HEK293 (cell line): ENCODE results near the gene ZYX.

Experiments used
- FEZF1 ChIP-seq: fragments of 450-650 bp; formaldehyde crosslinking; IDR thresholded peaks from 2 replicates; pipeline ENCODE4 v1.5.1; 2016; ENCODE audit warnings: missing biosample characterization, missing genetic modification characterization
- ZNF155 ChIP-seq: fragments of 450-650 bp; formaldehyde crosslinking; IDR thresholded peaks from 2 replicates; pipeline ENCODE4 v1.5.1; 2016; ENCODE audit warnings: missing biosample characterization, missing genetic modification characterization
- ZNF2 ChIP-seq: fragments of 450-650 bp; formaldehyde crosslinking; IDR thresholded peaks from 2 replicates; pipeline ENCODE4 v1.5.1; 2016; ENCODE audit warnings: missing biosample characterization, missing genetic modification characterization
- TF ChIP-seq, protein P1 (sequence below): fragments of 450-650 bp; formaldehyde crosslinking; IDR thresholded peaks from 2 replicates; pipeline ENCODE4 v1.5.1; 2016; ENCODE audit warnings: missing biosample characterization, missing genetic modification characterization

DNA sequence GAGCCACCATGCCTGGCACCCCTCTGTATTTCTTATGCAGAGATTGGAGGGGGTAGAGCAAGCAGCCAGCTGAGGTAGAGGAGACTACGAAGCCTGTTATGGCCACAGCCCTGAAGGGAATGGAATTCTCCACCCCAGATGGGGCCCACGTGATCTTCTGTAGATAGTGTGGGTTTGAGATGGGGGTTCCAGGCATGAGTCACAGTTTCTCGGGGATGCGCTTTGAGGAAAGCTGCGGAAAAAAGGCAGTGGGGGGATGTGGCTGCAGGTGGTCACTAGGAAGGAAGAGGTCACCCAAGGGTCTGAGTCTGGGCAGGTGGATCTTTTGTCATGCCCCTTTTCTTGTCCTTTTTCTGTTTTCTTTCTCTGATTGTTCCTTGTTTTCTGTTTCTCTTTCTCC lies 30.1 kb upstream of the ZYX start:
- TF ChIP-seq ZNF155 (tag by site-specific recombination) (no peak), FEZF1 (tag by site-specific recombination) (no peak), ZNF2 (tag by site-specific recombination) (no peak)
- TF ChIP-seq, protein P1, sequence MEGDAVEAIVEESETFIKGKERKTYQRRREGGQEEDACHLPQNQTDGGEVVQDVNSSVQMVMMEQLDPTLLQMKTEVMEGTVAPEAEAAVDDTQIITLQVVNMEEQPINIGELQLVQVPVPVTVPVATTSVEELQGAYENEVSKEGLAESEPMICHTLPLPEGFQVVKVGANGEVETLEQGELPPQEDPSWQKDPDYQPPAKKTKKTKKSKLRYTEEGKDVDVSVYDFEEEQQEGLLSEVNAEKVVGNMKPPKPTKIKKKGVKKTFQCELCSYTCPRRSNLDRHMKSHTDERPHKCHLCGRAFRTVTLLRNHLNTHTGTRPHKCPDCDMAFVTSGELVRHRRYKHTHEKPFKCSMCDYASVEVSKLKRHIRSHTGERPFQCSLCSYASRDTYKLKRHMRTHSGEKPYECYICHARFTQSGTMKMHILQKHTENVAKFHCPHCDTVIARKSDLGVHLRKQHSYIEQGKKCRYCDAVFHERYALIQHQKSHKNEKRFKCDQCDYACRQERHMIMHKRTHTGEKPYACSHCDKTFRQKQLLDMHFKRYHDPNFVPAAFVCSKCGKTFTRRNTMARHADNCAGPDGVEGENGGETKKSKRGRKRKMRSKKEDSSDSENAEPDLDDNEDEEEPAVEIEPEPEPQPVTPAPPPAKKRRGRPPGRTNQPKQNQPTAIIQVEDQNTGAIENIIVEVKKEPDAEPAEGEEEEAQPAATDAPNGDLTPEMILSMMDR: no peak
